ENCODE results near the gene PPP2R5A. TPM values are rescaled to one million over a fixed set of nuclear protein-coding genes. Genes with fewer than 3 reads are reported as not detected.

The PPP2R5A gene
- total and polyA plus RNA-seq, 2 of the 8 experiments (the other 6 are each of a cell fraction or from before 2014, with no cell fraction given): 14.6 to 36.3 TPM

DNA sequence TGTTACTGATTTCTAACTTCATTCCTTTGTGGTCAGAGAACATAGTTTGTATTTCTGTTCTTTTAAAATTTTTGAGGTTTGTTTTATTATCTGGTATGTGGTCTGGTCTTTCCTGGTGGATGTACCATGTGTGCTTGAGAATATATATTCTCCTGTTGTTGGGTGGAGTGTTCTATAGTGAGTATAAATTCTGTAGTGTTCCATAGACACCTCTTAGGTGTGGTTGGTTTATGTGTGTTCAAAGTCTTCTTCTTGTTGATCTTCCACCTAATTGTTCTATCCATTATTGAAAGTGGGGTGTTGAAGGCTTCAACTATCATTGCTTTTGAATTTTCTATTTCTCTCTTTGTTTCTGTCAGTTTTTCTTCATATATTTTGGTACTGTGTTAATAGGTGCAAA, 20.1 kb downstream of the PPP2R5A start:
- Histone ChIP-seq H2BK120ac (replicated peaks; ENCODE audit: low read depth, low read length) (no peak overlapping the region), H3K18ac (ENCODE audit: extremely low read depth, low read length) (no peak overlapping the region; the same call in 1 of the 2 replicates), H2AK5ac (ENCODE audit: low read depth, low read length) (no peak overlapping the region), H3K4me3 (ENCODE audit: extremely low read depth in 1 of 4, insufficient read depth in 2 of 4, low read depth in 3 of 4, low read length in 4 of 4) (no peak overlapping the region), H3K14ac (ENCODE audit: insufficient read length) (no peak overlapping the region), H2BK15ac (ENCODE audit: low read length) (no peak overlapping the region), H3K79me2 (ENCODE audit: control insufficient read depth in 1 of 2, insufficient read depth in 2 of 2, low read length in 2 of 2) (peaks cover 0 to 60% of the 10 kb centered on the region in 2 experiments; a peak in 2 of 4 replicates), H2BK5ac (ENCODE audit: low read depth, low read length) (no peak overlapping the region), H4K20me1 (replicated peaks in 1 of 2; ENCODE audit: control insufficient read depth in 1 of 2, insufficient read depth in 2 of 2, low read length in 2 of 2) (no peaks in the 10 kb centered on the region), H3K27me3 (replicated peaks in 1 of 4; ENCODE audit: control insufficient read depth in 3 of 4, extremely low read depth in 1 of 4, insufficient read depth in 3 of 4, low read length in 3 of 4) (no peaks in the 10 kb centered on the region), H3K27ac (ENCODE audit: low read depth, low read length) (no peak overlapping the region), H3K9me3 (ENCODE audit: insufficient read depth in 2 of 2, low read depth in 1 of 2, low read length in 1 of 2) (peaks cover 0 to 3% of the 10 kb centered on the region in 2 experiments; a peak in 1 of 4 replicates), H2BK12ac (ENCODE audit: low read depth, low read length) (no peak overlapping the region), H3K4me1 (replicated peaks in 1 of 4; ENCODE audit: control insufficient read depth in 3 of 4, insufficient read depth in 4 of 4, low read length in 3 of 4) (peaks cover 0 to 4% (median under 1%) of the 10 kb centered on the region in 4 experiments; a peak in 3 of 7 replicates), H4K91ac (replicated peaks; ENCODE audit: insufficient read length, low read length) (no peak overlapping the region), H3K23ac (ENCODE audit: insufficient read length) (no peak overlapping the region), H3K23me2 (ENCODE audit: low read depth, low read length) (no peaks in the 10 kb centered on the region), H3K79me1 (ENCODE audit: low read depth, low read length) (no peaks in the 10 kb centered on the region), H3K4me2 (ENCODE audit: insufficient read depth in 1 of 2, low read depth in 2 of 2, low read length in 2 of 2) (no peak overlapping the region), H3K9ac (replicated peaks in 1 of 4; ENCODE audit: extremely low read depth in 1 of 4, low read depth in 3 of 4, low read length in 3 of 4) (no peak overlapping the region), H3K4ac (replicated peaks; ENCODE audit: insufficient read length, low read depth, low read length) (no peak overlapping the region), H2BK20ac (ENCODE audit: low read length) (no peak overlapping the region), H4K8ac (ENCODE audit: extremely low read depth, insufficient read depth, low read length) (no peak overlapping the region), H4K5ac (ENCODE audit: insufficient read length, low read depth, low read length) (no peak overlapping the region), H3K56ac (replicated peaks; ENCODE audit: insufficient read length, low read depth, low read length) (no peak overlapping the region), H2AFZ (ENCODE audit: low read length) (no peak overlapping the region), H3K36me3 (ENCODE audit: control insufficient read depth in 2 of 4, insufficient read depth in 4 of 4, low read length in 3 of 4) (no peaks in the 10 kb centered on the region)
- ChIA-PET POLR2A (ENCODE audit: partially characterized antibody) (interaction anchor here (1.8 kb wide), 1 partner anchor 20 kb away, joined by 5 read pairs; no protein-coding TSS in a partner anchor), CTCF (ENCODE audit: partially characterized antibody) (interaction anchor here (0.8 to 1.3 kb wide), 2 partner anchors 13 to 18 kb away, joined by 3 to 4 read pairs; no protein-coding TSS in a partner anchor)
- DNase-seq (ENCODE audit: low read depth in 1 of 2, low spot score in 2 of 2): no peak
- FAIRE-seq: no peak
- TF ChIP-seq RFX5 (IDR thresholded peaks at IDR 0.05; ENCODE audit: borderline replicate concordance, low read depth, low read length) (no peak), GTF2F1 (IDR thresholded peaks at IDR 0.05; ENCODE audit: borderline replicate concordance, low read depth, low read length) (no peak), SUZ12 (IDR thresholded peaks at IDR 0.05; ENCODE audit: low read length) (no peak), BRCA1 (IDR thresholded peaks at IDR 0.05; ENCODE audit: low read depth, low read length) (no peak), RXRA (IDR thresholded peaks at IDR 0.05; ENCODE audit: insufficient read depth, low read depth, low read length) (no peak), BCL11A (IDR thresholded peaks at IDR 0.05; ENCODE audit: low read depth in 2 of 2, low read length in 2 of 2) (no peak), POLR2AphosphoS5 (IDR thresholded peaks at IDR 0.05; ENCODE audit: low read depth, low read length) (no peak), CTCF (IDR thresholded peaks at IDR 0.05; ENCODE audit: control extremely low read depth in 1 of 3, insufficient read depth in 1 of 3, low read depth in 1 of 3, low read length in 3 of 3) (no peak)
- TF ChIP-seq, protein P1, sequence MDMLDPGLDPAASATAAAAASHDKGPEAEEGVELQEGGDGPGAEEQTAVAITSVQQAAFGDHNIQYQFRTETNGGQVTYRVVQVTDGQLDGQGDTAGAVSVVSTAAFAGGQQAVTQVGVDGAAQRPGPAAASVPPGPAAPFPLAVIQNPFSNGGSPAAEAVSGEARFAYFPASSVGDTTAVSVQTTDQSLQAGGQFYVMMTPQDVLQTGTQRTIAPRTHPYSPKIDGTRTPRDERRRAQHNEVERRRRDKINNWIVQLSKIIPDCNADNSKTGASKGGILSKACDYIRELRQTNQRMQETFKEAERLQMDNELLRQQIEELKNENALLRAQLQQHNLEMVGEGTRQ (IDR thresholded peaks at IDR 0.05; ENCODE audit: low read length): no peak
- TF ChIP-seq, protein P2, sequence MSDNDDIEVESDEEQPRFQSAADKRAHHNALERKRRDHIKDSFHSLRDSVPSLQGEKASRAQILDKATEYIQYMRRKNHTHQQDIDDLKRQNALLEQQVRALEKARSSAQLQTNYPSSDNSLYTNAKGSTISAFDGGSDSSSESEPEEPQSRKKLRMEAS (IDR thresholded peaks at IDR 0.05): no peak
